GM12878 (cell line): ENCODE measurements around the gene ZNF800. TPM values are rescaled to one million over a fixed set of nuclear protein-coding genes. Genes with fewer than 3 reads are reported as not detected.

ENCODE experiments used
- BCL11A ChIP-seq: IDR thresholded peaks from 2 replicates; pipeline ENCODE4 v1.6.1; 2011; ENCODE audit warnings: low read depth, low read length
- CBX5 ChIP-seq: sonication (generic); IDR thresholded peaks from 2 replicates; pipeline ENCODE4 v1.6.1; 2016; ENCODE audit warnings: low read depth, moderate library complexity, mild to moderate bottlenecking, inconsistent platforms
- CHD4 ChIP-seq: fragments of 200-600 bp; sonication (generic); IDR thresholded peaks from 2 replicates; pipeline ENCODE4 v1.6.1; 2016; ENCODE audit warnings: mild to moderate bottlenecking
- ELK1 ChIP-seq: IDR thresholded peaks from 2 replicates; pipeline ENCODE4 v1.6.1; 2012; ENCODE audit warnings: low read depth, low read length, improper control_type of control experiment
- IRF5 ChIP-seq: fragments of 450-650 bp; IDR thresholded peaks from 2 replicates; pipeline ENCODE4 v1.6.1; 2017; ENCODE audit warnings: borderline replicate concordance
- JUNB ChIP-seq: IDR thresholded peaks from 2 replicates; pipeline ENCODE4 v1.6.1; 2016; ENCODE audit warnings: antibody characterized with exemption, mild to moderate bottlenecking
- NKRF ChIP-seq: fragments of 450-650 bp; conservative IDR thresholded peaks from 2 replicates; pipeline ENCODE4 v1.6.1; 2017; ENCODE audit warnings: mild to moderate bottlenecking, moderate library complexity
- RB1 ChIP-seq: fragments of 450-650 bp; formaldehyde crosslinking; IDR thresholded peaks from 2 replicates; pipeline ENCODE4 v1.6.1; 2017; ENCODE audit warnings: mild to moderate bottlenecking, borderline replicate concordance
- SMC3 ChIP-seq: IDR thresholded peaks from 2 replicates; pipeline ENCODE4 v1.6.1; 2011; ENCODE audit warnings: low read length, improper control_type of control experiment, borderline replicate concordance
- TCF12 ChIP-seq: IDR thresholded peaks from 2 replicates; pipeline ENCODE4 v1.6.1; 2011; ENCODE audit warnings: low read depth, mild to moderate bottlenecking, low read length
- TCF7 ChIP-seq: IDR thresholded peaks from 2 replicates; pipeline ENCODE4 v1.6.1; 2014; ENCODE audit warnings: antibody characterized with exemption, borderline replicate concordance
- ZBED1 ChIP-seq: IDR thresholded peaks from 2 replicates; pipeline ENCODE4 v1.6.1; 2016; ENCODE audit warnings: borderline replicate concordance
- polyA plus RNA-seq, 11 experiments: library from polyadenylated mRNA; depleted of rRNA in 4 of 11; unstranded in 6 of 11; stranded (reverse) in 5 of 11; fragments of >200 nt; fragmentation: Nextera tagmentation in 4 of 11; fragmentation: Illumina TruSeq in 1 of 11; extraction: Ambion mirVana in 4 of 11; extraction: Trizol in 1 of 11; gene quantifications; 1 replicate in 1 of 11; 2 replicates in 10 of 11; pipeline versions ENCODE4 v1.2.1 to v1.2.3, GENCODE V29; 2011 to 2016; ENCODE audit warnings: inconsistent platforms in 2 of 11, missing spikeins in 2 of 11, low read depth in 1 of 11
- total RNA-seq, 4 experiments: library from RNA; depleted of rRNA in 3 of 4; stranded (reverse); fragments of >200 nt in 3 of 4; fragmentation: Illumina TruSeq in 1 of 4; extraction: Trizol in 1 of 4; gene quantifications; 2 replicates each; pipeline versions ENCODE4 v1.2.1 to v1.2.3, GENCODE V29; 2013 to 2021
- TF ChIP-seq, protein P1 (sequence below): fragments of 450-650 bp; IDR thresholded peaks from 2 replicates; pipeline ENCODE4 v1.6.1; 2017; ENCODE audit warnings: low read depth, mild to moderate bottlenecking, moderate library complexity

ZNF800 gene
- total and polyA plus RNA-seq, 10 of the 15 experiments (the other 5 are each of a cell fraction or from before 2014, with no cell fraction given), result 6.8 to 33.9 (median 23.8) TPM

- TF ChIP-seq IRF5, result no peak
- TF ChIP-seq JUNB, result no peak
- TF ChIP-seq SMC3, result no peak
- no peak for TF ChIP-seq CHD4
- TF ChIP-seq, protein P1, sequence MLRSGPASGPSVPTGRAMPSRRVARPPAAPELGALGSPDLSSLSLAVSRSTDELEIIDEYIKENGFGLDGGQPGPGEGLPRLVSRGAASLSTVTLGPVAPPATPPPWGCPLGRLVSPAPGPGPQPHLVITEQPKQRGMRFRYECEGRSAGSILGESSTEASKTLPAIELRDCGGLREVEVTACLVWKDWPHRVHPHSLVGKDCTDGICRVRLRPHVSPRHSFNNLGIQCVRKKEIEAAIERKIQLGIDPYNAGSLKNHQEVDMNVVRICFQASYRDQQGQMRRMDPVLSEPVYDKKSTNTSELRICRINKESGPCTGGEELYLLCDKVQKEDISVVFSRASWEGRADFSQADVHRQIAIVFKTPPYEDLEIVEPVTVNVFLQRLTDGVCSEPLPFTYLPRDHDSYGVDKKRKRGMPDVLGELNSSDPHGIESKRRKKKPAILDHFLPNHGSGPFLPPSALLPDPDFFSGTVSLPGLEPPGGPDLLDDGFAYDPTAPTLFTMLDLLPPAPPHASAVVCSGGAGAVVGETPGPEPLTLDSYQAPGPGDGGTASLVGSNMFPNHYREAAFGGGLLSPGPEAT, result no peak
- TF ChIP-seq CBX5, result no peak
- TF ChIP-seq ZBED1, result no peak
- no peak for TF ChIP-seq TCF7
- TF ChIP-seq TCF12, result no peak
- no peak for TF ChIP-seq ELK1
- TF ChIP-seq NKRF, result no peak
- no peak for TF ChIP-seq RB1
- no peak for TF ChIP-seq BCL11A
Observed at GRCh38 chr7:127413326-127413725, 20.8 kb upstream of the ZNF800 start (continued).
